ENCODE results near the gene PAQR9. TPM values are rescaled to one million over a fixed set of nuclear protein-coding genes. Genes with fewer than 3 reads are reported as not detected.
A peak's percentile ranks its signal among the peaks of the same experiment; 100 is the strongest.

Gene PAQR9
- total and polyA plus RNA-seq, 2 of the 13 experiments (the other 11 are each of a cell fraction or from before 2014, with no cell fraction given) = 3.7 to 10.3 TPM

GRCh38 chr3:142982038-142982773 is 18.7 kb upstream of the PAQR9 start (continued):
- TF ChIP-seq RERE (CRISPR knock-in tag; IDR thresholded peaks at IDR 0.05; ENCODE audit: low read depth) = no peak
- TF ChIP-seq SNRNP70 (IDR thresholded peaks at IDR 0.05; ENCODE audit: low read depth, low read length) = no peak
- no peak for TF ChIP-seq KDM4B (CRISPR knock-in tag; IDR thresholded peaks at IDR 0.05)
- TF ChIP-seq ZNF780A (CRISPR knock-in tag; IDR thresholded peaks at IDR 0.05) = no peak
- TF ChIP-seq SIX4 (CRISPR knock-in tag; IDR thresholded peaks at IDR 0.05) = no peak
- TF ChIP-seq PAWR (CRISPR knock-in tag; IDR thresholded peaks at IDR 0.05; ENCODE audit: borderline replicate concordance) = no peak
- no peak for TF ChIP-seq ARNT (IDR thresholded peaks at IDR 0.05)
- TF ChIP-seq ZFP36L1 (CRISPR knock-in tag; IDR thresholded peaks at IDR 0.05) = no peak
- TF ChIP-seq PHB2 (IDR thresholded peaks at IDR 0.05; ENCODE audit: partially characterized antibody) = no peak
- TF ChIP-seq MEF2D (CRISPR knock-in tag; IDR thresholded peaks at IDR 0.05) = no peak
- no peak for TF ChIP-seq ZNF432 (CRISPR knock-in tag; IDR thresholded peaks at IDR 0.05; ENCODE audit: borderline replicate concordance)
- TF ChIP-seq PRMT3 (CRISPR knock-in tag; IDR thresholded peaks at IDR 0.05; ENCODE audit: borderline replicate concordance, low read depth) = no peak
- no peak for TF ChIP-seq ZNF766 (CRISPR knock-in tag; IDR thresholded peaks at IDR 0.05; ENCODE audit: borderline replicate concordance)
- TF ChIP-seq TBX2 (CRISPR knock-in tag; IDR thresholded peaks at IDR 0.05; ENCODE audit: borderline replicate concordance) = no peak; the same call in 1 of the 2 replicates
- TF ChIP-seq SOX5 (CRISPR knock-in tag; IDR thresholded peaks at IDR 0.05; ENCODE audit: borderline replicate concordance) = no peak
- TF ChIP-seq BHLHE40 (IDR thresholded peaks at IDR 0.05; ENCODE audit: low read length) = no peak
- no peak for TF ChIP-seq ZNF512 (CRISPR knock-in tag; IDR thresholded peaks at IDR 0.05)
- TF ChIP-seq ZBTB21 (CRISPR knock-in tag; IDR thresholded peaks at IDR 0.05) = no peak
- peak; percentile 39; the same call in 1 of the 2 replicates for TF ChIP-seq PAXIP1 (CRISPR knock-in tag; conservative IDR thresholded peaks at IDR 0.05)
- no peak for TF ChIP-seq ZFP41 (CRISPR knock-in tag; IDR thresholded peaks at IDR 0.05; ENCODE audit: borderline replicate concordance)
- TF ChIP-seq ZNF44 (CRISPR knock-in tag; IDR thresholded peaks at IDR 0.05) = no peak
